ENCODE data around the gene PGS1. TPM values are rescaled to one million over a fixed set of nuclear protein-coding genes. Genes with fewer than 3 reads are reported as not detected.

The PGS1 gene
- total and polyA plus RNA-seq, 2 experiments from 2014 or later = 30.4 to 42.5 TPM

DNA sequence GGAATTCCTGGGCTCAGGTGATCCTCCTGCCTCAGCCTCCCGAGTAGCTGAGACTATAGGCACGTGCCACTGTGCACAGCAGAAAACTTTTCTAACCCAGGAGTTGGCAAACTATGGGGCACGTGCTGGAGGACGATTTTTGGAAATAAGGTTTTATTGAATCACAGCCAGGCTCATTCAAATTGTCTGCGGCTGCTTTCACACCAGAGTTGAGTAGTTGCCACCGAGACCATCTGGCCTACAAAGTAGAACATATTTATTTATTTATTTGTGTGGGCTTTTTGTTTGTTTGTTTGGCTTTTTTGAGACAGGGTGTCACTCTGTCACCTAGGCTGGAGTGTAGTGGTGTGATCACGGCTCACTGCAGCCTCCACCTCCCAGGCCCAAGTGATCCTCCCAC lies 7.4 kb upstream of the PGS1 start:
- peaks cover 37% of the 10 kb centered on the region for H3K4me1 ChIP-seq (ENCODE audit: insufficient read depth)
- no peaks in the 10 kb centered on the region for H3K9me3 ChIP-seq (ENCODE audit: low read depth)
- H3K36me3 ChIP-seq (replicated peaks; ENCODE audit: insufficient read depth, low read depth) = no peaks in the 10 kb centered on the region
- no peaks in the 10 kb centered on the region for H3K79me2 ChIP-seq
- H3K27ac ChIP-seq = no peak overlapping the region
- TF ChIP-seq, protein P1, sequence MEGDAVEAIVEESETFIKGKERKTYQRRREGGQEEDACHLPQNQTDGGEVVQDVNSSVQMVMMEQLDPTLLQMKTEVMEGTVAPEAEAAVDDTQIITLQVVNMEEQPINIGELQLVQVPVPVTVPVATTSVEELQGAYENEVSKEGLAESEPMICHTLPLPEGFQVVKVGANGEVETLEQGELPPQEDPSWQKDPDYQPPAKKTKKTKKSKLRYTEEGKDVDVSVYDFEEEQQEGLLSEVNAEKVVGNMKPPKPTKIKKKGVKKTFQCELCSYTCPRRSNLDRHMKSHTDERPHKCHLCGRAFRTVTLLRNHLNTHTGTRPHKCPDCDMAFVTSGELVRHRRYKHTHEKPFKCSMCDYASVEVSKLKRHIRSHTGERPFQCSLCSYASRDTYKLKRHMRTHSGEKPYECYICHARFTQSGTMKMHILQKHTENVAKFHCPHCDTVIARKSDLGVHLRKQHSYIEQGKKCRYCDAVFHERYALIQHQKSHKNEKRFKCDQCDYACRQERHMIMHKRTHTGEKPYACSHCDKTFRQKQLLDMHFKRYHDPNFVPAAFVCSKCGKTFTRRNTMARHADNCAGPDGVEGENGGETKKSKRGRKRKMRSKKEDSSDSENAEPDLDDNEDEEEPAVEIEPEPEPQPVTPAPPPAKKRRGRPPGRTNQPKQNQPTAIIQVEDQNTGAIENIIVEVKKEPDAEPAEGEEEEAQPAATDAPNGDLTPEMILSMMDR (IDR thresholded peaks at IDR 0.05; ENCODE audit: poor library complexity) = no peak
- no peak for TF ChIP-seq EZH2phosphoT487 (IDR thresholded peaks at IDR 0.05; ENCODE audit: low read depth, severe bottlenecking, unreplicated experiment)
- TF ChIP-seq EZH2 (IDR thresholded peaks at IDR 0.05; ENCODE audit: borderline replicate concordance) = no peak
- H2AFZ ChIP-seq = no peak overlapping the region
- no peak overlapping the region for H3K4me3 ChIP-seq
- H4K20me1 ChIP-seq (ENCODE audit: insufficient read depth, poor library complexity, severe bottlenecking) = no peaks in the 10 kb centered on the region
- no peak overlapping the region for H3K4me2 ChIP-seq
- H3K27me3 ChIP-seq = no peaks in the 10 kb centered on the region
- 94% methylated on average over 7 of the region's 7 CpGs for WGBS (ENCODE audit: low lambda C conversion rate, missing lambda C conversion rate)
- no peaks in the 10 kb centered on the region for H3K9me2 ChIP-seq (replicated peaks; ENCODE audit: insufficient read depth)
- no peak for DNase-seq (ENCODE audit: low spot score)

DNA sequence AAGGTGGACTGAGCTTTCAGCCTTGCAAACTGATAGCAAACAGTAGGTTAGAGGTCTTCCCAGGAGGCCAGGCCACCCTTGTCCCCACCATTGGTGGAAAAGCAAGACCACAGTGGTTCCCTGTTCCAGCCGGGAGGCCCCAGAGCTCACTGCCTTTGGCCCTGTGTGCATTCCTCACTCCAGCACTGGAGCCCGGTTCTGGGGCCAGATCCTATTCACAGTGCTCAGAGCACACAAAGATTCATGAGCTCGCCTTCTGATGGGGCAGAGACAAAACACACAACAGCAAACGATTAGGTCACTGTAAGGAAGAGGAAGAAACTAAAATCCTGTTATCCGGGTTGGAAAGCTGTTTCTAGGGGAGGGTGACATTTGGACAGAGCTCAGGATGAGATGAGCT lies 5.6 kb upstream of the PGS1 start:
- Histone ChIP-seq H3K9me2 (replicated peaks; ENCODE audit: insufficient read depth) (no peaks in the 10 kb centered on the region), H3K4me3 (no peak overlapping the region), H3K4me1 (ENCODE audit: insufficient read depth) (peaks cover 34% of the 10 kb centered on the region), H3K36me3 (replicated peaks; ENCODE audit: insufficient read depth, low read depth) (no peaks in the 10 kb centered on the region), H3K4me2 (no peak overlapping the region), H3K9me3 (ENCODE audit: low read depth) (no peaks in the 10 kb centered on the region), H3K79me2 (no peaks in the 10 kb centered on the region), H3K27ac (peak overlapping the region; percentile 95), H4K20me1 (ENCODE audit: insufficient read depth, poor library complexity, severe bottlenecking) (no peaks in the 10 kb centered on the region), H2AFZ (no peak overlapping the region), H3K27me3 (no peaks in the 10 kb centered on the region)
- TF ChIP-seq, protein P1 (IDR thresholded peaks at IDR 0.05; ENCODE audit: poor library complexity) = no peak
- TF ChIP-seq EZH2phosphoT487 (IDR thresholded peaks at IDR 0.05; ENCODE audit: low read depth, severe bottlenecking, unreplicated experiment) (no peak), EZH2 (IDR thresholded peaks at IDR 0.05; ENCODE audit: borderline replicate concordance) (no peak)
- no peak for DNase-seq (ENCODE audit: low spot score)
- 47% methylated on average over 5 of the region's 5 CpGs for WGBS (ENCODE audit: low lambda C conversion rate, missing lambda C conversion rate)

DNA sequence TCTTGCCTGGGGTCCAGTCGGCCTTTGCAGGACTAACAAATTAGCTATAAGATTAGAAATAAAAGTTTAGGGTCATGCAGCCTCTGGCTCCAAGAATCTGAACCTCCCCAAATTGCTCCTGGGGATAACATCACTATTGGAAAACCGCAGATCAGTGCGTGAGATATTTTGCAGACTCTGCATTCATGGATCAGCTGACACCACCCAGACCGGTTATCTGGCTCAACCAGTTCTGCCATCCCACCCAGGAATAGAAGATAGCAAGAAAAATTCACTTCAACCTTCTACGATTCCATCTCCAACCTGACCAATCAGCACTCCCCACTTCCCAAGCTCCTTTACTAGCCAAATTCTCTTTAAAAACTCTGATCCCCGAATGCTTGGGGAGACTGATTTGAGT lies 4.3 kb upstream of the PGS1 start:
- Histone ChIP-seq H3K4me1 (ENCODE audit: insufficient read depth) (peaks cover 38% of the 10 kb centered on the region), H2AFZ (no peak overlapping the region), H3K27me3 (no peaks in the 10 kb centered on the region), H3K4me2 (peak overlapping the region; percentile 34), H3K27ac (peak overlapping the region; percentile 95), H3K9me2 (replicated peaks; ENCODE audit: insufficient read depth) (no peaks in the 10 kb centered on the region), H3K9me3 (ENCODE audit: low read depth) (no peaks in the 10 kb centered on the region), H4K20me1 (ENCODE audit: insufficient read depth, poor library complexity, severe bottlenecking) (peaks cover 2% of the 10 kb centered on the region), H3K36me3 (replicated peaks; ENCODE audit: insufficient read depth, low read depth) (no peaks in the 10 kb centered on the region), H3K4me3 (no peak overlapping the region), H3K79me2 (peaks cover 10% of the 10 kb centered on the region)
- TF ChIP-seq, protein P1 (IDR thresholded peaks at IDR 0.05; ENCODE audit: poor library complexity) = no peak
- TF ChIP-seq EZH2phosphoT487 (IDR thresholded peaks at IDR 0.05; ENCODE audit: low read depth, severe bottlenecking, unreplicated experiment) (no peak), EZH2 (IDR thresholded peaks at IDR 0.05; ENCODE audit: borderline replicate concordance) (no peak)
- DNase-seq (ENCODE audit: low spot score) = no peak
- WGBS (ENCODE audit: low lambda C conversion rate, missing lambda C conversion rate) = 41% methylated on average over 6 of the region's 6 CpGs
